BLaER1 (cell line): Measurements from ENCODE around the gene GPR119.
A peak's percentile ranks its signal among the peaks of the same experiment; 100 is the strongest.
"Not testable (repeated sequence)": the region's sequence is repeated elsewhere in the genome, so short reads cannot be mapped to it uniquely, and the experiment has no call there.

Source experiments
- H3K27ac ChIP-seq: shearing (Covaris generic); formaldehyde crosslinking; 2 replicates; pipeline ENCODE4 v1.8.1; 2022
- H3K27me3 ChIP-seq: shearing (Covaris generic); formaldehyde crosslinking; 2 replicates; pipeline ENCODE4 v1.8.1; 2022
- H3K36me3 ChIP-seq: shearing (Covaris generic); formaldehyde crosslinking; 2 replicates; pipeline ENCODE4 v1.8.1; 2022
- H3K4me1 ChIP-seq: shearing (Covaris generic); formaldehyde crosslinking; 2 replicates; pipeline ENCODE4 v1.8.1; 2022
- H3K4me2 ChIP-seq: shearing (Covaris generic); formaldehyde crosslinking; 2 replicates; pipeline ENCODE4 v1.8.1; 2022
- H3K4me3 ChIP-seq: shearing (Covaris generic); formaldehyde crosslinking; 2 replicates; pipeline ENCODE4 v1.8.1; 2022
- H3K9ac ChIP-seq: shearing (Covaris generic); formaldehyde crosslinking; 2 replicates; pipeline ENCODE4 v1.8.1; 2022
- H3K9me3 ChIP-seq: shearing (Covaris generic); formaldehyde crosslinking; 2 replicates; pipeline ENCODE4 v1.8.1; 2022
- H4K20me1 ChIP-seq: shearing (Covaris generic); formaldehyde crosslinking; 2 replicates; pipeline ENCODE4 v1.8.1; 2022
- Cebpa-rat ChIP-seq: shearing (Covaris generic); IDR thresholded peaks from 2 replicates; pipeline ENCODE4 v1.8.1; 2022

Gene GPR119

DNA sequence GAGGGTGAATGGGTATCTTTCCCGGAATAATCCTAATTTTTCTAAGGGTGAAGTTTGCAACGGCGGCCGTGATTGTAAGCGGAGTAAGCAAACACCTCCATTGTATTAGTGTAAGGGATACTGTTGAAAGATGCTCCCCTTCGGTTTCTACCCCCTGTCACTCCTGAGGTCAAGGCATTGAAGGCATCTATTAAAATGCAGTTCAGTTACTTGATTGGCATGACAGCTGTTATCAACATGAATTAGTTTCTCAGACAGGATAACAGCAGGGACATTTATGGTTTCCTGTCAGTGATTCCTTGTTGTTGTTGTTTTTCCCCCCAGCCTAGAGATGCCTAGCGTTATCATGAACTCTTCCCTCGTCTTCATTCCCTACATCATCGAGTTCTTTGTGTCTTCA lies 45.2 kb downstream of the GPR119 start:
- no peak for TF ChIP-seq Cebpa-rat

GRCh38 chrX:130339408-130340222 lies 45.9 kb downstream of the GPR119 start, which contains the start of gene SLC25A14:
Gene SLC25A14 (plus strand): TSS chrX:130339919. CDS start chrX:130340279, 360 bp downstream.
- no peak for TF ChIP-seq Cebpa-rat
- Histone ChIP-seq H3K9me3 (0 out of 2 replicates have a peak, but pooled peaks cover 3% of the 10 kb centered on the region), H3K36me3 (no peaks in the 10 kb centered on the region), H3K4me1 (peaks cover 15% of the 10 kb centered on the region; the same call in 1 of the 2 replicates), H3K4me3 (peak within 1 kb of the TSS; percentile 73), H3K9ac (peak within 1 kb of the TSS; percentile 78; the same call in 1 of the 2 replicates), H3K4me2 (peak within 1 kb of the TSS; percentile 75), H3K27me3 (peaks cover 86% of the 10 kb centered on the region), H4K20me1 (no peaks in the 10 kb centered on the region), H3K27ac (peak within 1 kb of the TSS; percentile 72; the same call in 1 of the 2 replicates)

More for the DNA sequence above, 45.2 kb downstream of the GPR119 start:
- peaks cover 89% of the 10 kb centered on the region for H3K27me3 ChIP-seq
- peak overlapping the region; percentile 72; the same call in 1 of the 2 replicates for H3K27ac ChIP-seq
- peak overlapping the region; percentile 78; the same call in 1 of the 2 replicates for H3K9ac ChIP-seq
- H3K36me3 ChIP-seq = no peaks in the 10 kb centered on the region
- H4K20me1 ChIP-seq = no peaks in the 10 kb centered on the region
- peak overlapping the region; percentile 73 for H3K4me3 ChIP-seq
- peaks cover 20% of the 10 kb centered on the region for H3K4me1 ChIP-seq
- H3K9me3 ChIP-seq = 0 out of 2 replicates have a peak, but pooled peaks cover 3% of the 10 kb centered on the region
- H3K4me2 ChIP-seq = peak overlapping the region; percentile 75

GRCh38 chrX:130338869-130339268 lies 46.6 kb downstream of the GPR119 start:
- H3K9me3 ChIP-seq = not testable (repeated sequence)
- H3K27me3 ChIP-seq = peaks cover 85% of the 10 kb centered on the region

DNA sequence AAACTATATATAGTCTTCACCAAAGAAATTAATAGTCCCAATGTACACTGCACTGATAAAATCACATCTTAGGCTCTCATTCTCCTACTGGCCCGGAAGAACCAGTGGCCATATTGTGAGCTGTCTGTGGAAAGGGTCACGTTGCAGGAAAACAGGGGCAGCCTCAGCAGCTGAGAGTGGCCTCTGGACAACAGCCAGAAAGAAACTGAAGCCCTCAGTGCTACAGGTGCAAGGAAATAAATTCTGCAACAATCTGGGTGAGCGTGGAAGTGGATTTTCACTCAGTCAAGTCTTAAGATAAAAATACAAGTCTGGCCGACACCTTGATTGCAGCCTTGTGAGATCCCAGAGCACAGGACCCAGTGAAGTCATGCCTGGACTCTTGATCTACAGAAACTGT lies 48.9 kb downstream of the GPR119 start:
- Histone ChIP-seq H3K4me3 (no peak overlapping the region), H4K20me1 (no peaks in the 10 kb centered on the region), H3K27me3 (peaks cover 80% of the 10 kb centered on the region), H3K9ac (no peak overlapping the region), H3K4me1 (peaks cover 11% of the 10 kb centered on the region; the same call in 1 of the 2 replicates), H3K27ac (no peak overlapping the region), H3K9me3 (0 out of 2 replicates have a peak, but pooled peaks cover 3% of the 10 kb centered on the region), H3K4me2 (no peak overlapping the region), H3K36me3 (no peaks in the 10 kb centered on the region)
- TF ChIP-seq Cebpa-rat = no peak

More at GRCh38 chrX:130338869-130339268, 46.6 kb downstream of the GPR119 start:
- peak overlapping the region; percentile 78; the same call in 1 of the 2 replicates for H3K9ac ChIP-seq
- peak overlapping the region; percentile 75 for H3K4me2 ChIP-seq
- not testable (repeated sequence) for H3K27ac ChIP-seq, H4K20me1 ChIP-seq, H3K36me3 ChIP-seq
- H3K4me1 ChIP-seq = peaks cover 11% of the 10 kb centered on the region; the same call in 1 of the 2 replicates
- peak overlapping the region; percentile 73 for H3K4me3 ChIP-seq
